Neural cell (in vitro differentiated cells): ENCODE results near the gene VWA8. TPM values are rescaled to one million over a fixed set of nuclear protein-coding genes. Genes with fewer than 3 reads are reported as not detected.

Source experiments
- H2AFZ ChIP-seq: fragments of 200-600, 300-800 bp; sonication (generic), shearing (Covaris generic); 2 replicates; pipeline ENCODE4 v1.6.0; 2014; ENCODE audit warnings: low read depth, mild to moderate bottlenecking, antibody characterized with exemption, low read length, moderate library complexity
- H3F3A ChIP-seq: fragments of 200-600 bp; shearing (Covaris generic); 2 replicates; pipeline ENCODE4 v1.6.1; 2016; ENCODE audit warnings: mild to moderate bottlenecking, moderate library complexity, mixed read lengths, antibody characterized with exemption, low read length; ENCODE audit not compliant: insufficient read depth, poor library complexity, severe bottlenecking
- H3K27ac ChIP-seq: fragments of 200-600, 300-800 bp; sonication (generic), shearing (Covaris generic); 2 replicates; pipeline ENCODE4 v1.5.1; 2014; ENCODE audit warnings: mild to moderate bottlenecking, low read length, moderate library complexity
- H3K27me3 ChIP-seq: fragments of 300-800, 200-600 bp; sonication (generic), shearing (Covaris generic); 2 replicates; pipeline ENCODE4 v1.6.0; 2014; ENCODE audit warnings: mild to moderate bottlenecking, low read depth, low read length, moderate library complexity; ENCODE audit not compliant: insufficient read depth
- H3K36me3 ChIP-seq: fragments of 300-800, 200-600 bp; sonication (generic), shearing (Covaris generic); 2 replicates; pipeline ENCODE4 v1.5.1; 2014; ENCODE audit warnings: mild to moderate bottlenecking, antibody characterized with exemption, low read length, moderate library complexity; ENCODE audit not compliant: insufficient read depth
- H3K4me2 ChIP-seq: fragments of 300-800, 200-600 bp; sonication (generic), shearing (Covaris generic); 2 replicates; pipeline ENCODE4 v1.6.0; 2014; ENCODE audit warnings: mild to moderate bottlenecking, low read length
- H3K4me3 ChIP-seq: fragments of 300-800, 200-600 bp; sonication (generic), shearing (Covaris generic); 2 replicates; pipeline ENCODE4 v1.5.1; 2014; ENCODE audit warnings: mild to moderate bottlenecking, low read length, moderate library complexity
- H3K79me2 ChIP-seq: fragments of 200-600 bp; shearing (Covaris generic); replicated peaks from 2 replicates; pipeline ENCODE4 v1.6.0; 2014; ENCODE audit warnings: mild to moderate bottlenecking, low read length, moderate library complexity; ENCODE audit not compliant: insufficient read depth
- H3K9ac ChIP-seq: fragments of 300-800, 200-600 bp; sonication (generic), shearing (Covaris generic); 2 replicates; pipeline ENCODE4 v1.6.1; 2016; ENCODE audit warnings: mild to moderate bottlenecking, low read length, mixed read lengths
- H3K9me2 ChIP-seq: fragments of 200-600 bp; shearing (Covaris generic); 2 replicates; pipeline ENCODE4 v1.6.1; 2016; ENCODE audit warnings: mild to moderate bottlenecking, low read length, mixed read lengths; ENCODE audit not compliant: insufficient read depth
- H3K9me3 ChIP-seq: fragments of 200-600, 300-800 bp; sonication (generic), shearing (Covaris generic); 2 replicates; pipeline ENCODE4 v1.6.1; 2016; ENCODE audit warnings: mild to moderate bottlenecking, mixed run types, low read length, moderate library complexity, mixed read lengths
- H4K20me1 ChIP-seq: fragments of 200-600 bp; shearing (Covaris generic); 2 replicates; pipeline ENCODE4 v1.6.1; 2016; ENCODE audit warnings: mild to moderate bottlenecking, mixed run types; ENCODE audit not compliant: insufficient read depth
- EP300 ChIP-seq: fragments of 450-650 bp; conservative IDR thresholded peaks from 2 replicates; pipeline ENCODE4 v1.6.1; 2014; ENCODE audit warnings: antibody characterized with exemption, mild to moderate bottlenecking, moderate library complexity; ENCODE audit not compliant: poor library complexity, severe bottlenecking
- EZH2 ChIP-seq: fragments of 200-600, 300-800 bp; shearing (Covaris generic), sonication (generic); IDR thresholded peaks from 2 replicates; pipeline ENCODE4 v1.6.1; 2014; ENCODE audit warnings: antibody characterized with exemption, low read length, borderline replicate concordance, mild to moderate bottlenecking; ENCODE audit not compliant: insufficient read depth, poor library complexity, severe bottlenecking
- MXI1 ChIP-seq: fragments of 450-650 bp; conservative IDR thresholded peaks from 2 replicates; pipeline ENCODE4 v1.6.1; 2014; ENCODE audit warnings: antibody characterized with exemption, mild to moderate bottlenecking; ENCODE audit not compliant: poor library complexity, severe bottlenecking
- POLR2AphosphoS5 ChIP-seq: IDR thresholded peaks from 2 replicates; pipeline ENCODE4 v1.6.1; 2012
- RAD21 ChIP-seq: fragments of 450-650 bp; conservative IDR thresholded peaks from 2 replicates; pipeline ENCODE4 v1.6.1; 2014; ENCODE audit warnings: antibody characterized with exemption, mild to moderate bottlenecking, moderate library complexity
- SMC3 ChIP-seq: fragments of 450-650 bp; conservative IDR thresholded peaks from 2 replicates; pipeline ENCODE4 v1.6.1; 2014; ENCODE audit warnings: antibody characterized with exemption, mild to moderate bottlenecking, moderate library complexity; ENCODE audit not compliant: poor library complexity
- TAF1 ChIP-seq: IDR thresholded peaks from 2 replicates; pipeline ENCODE4 v1.6.1; 2012; ENCODE audit warnings: low read depth
- polyA plus RNA-seq: library from polyadenylated mRNA; depleted of rRNA; stranded (reverse); fragments of >200 nt; gene quantifications from 2 replicates; pipeline ENCODE4 v1.2.3, GENCODE V29; 2014
- TF ChIP-seq, protein P1 (sequence below): fragments of 450-650 bp; IDR thresholded peaks from 2 replicates; pipeline ENCODE4 v1.5.1; 2014; ENCODE audit warnings: antibody characterized with exemption, mild to moderate bottlenecking, moderate library complexity; ENCODE audit not compliant: poor library complexity, severe bottlenecking
- TF ChIP-seq, protein P2 (sequence below): IDR thresholded peaks from 2 replicates; pipeline ENCODE4 v1.6.1; 2012; ENCODE audit warnings: borderline replicate concordance

VWA8 gene
- polyA plus RNA-seq, 1 donor from 2014 or later = 3.6 TPM

DNA sequence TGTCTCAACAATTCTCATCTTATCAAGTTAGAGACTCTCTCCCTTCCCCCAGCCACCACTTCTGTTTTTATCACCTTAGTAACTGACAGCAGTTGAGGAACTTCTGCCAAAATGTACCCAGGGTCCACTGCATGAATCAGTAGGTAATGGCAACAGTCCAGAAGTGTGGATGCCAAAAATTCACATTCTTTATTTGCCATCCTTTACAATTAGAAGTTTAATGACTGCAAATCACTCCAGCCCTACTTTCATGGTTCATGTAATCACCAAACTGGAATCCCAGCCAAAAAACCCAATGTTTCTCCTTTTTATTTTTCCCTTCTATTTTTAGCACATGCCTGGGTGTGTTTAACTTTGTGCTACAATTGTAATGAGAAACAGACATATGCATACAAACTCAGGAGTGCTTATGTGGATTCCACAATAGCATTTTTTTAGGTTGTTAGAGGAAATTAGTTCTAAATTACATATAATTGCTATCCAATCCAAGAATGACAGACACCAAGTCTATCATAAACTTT lies 260.1 kb downstream of the VWA8 start:
- Histone ChIP-seq H3K9me2 (no peaks in the 10 kb centered on the region), H3K9me3 (no peaks in the 10 kb centered on the region), H3K27ac (no peak overlapping the region), H3F3A (no peaks in the 10 kb centered on the region), H3K4me3 (no peak overlapping the region), H4K20me1 (no peaks in the 10 kb centered on the region), H3K9ac (no peak overlapping the region), H3K27me3 (no peaks in the 10 kb centered on the region), H2AFZ (no peak overlapping the region), H3K4me2 (no peak overlapping the region), H3K79me2 (no peaks in the 10 kb centered on the region), H3K36me3 (no peaks in the 10 kb centered on the region)
- TF ChIP-seq, protein P1, sequence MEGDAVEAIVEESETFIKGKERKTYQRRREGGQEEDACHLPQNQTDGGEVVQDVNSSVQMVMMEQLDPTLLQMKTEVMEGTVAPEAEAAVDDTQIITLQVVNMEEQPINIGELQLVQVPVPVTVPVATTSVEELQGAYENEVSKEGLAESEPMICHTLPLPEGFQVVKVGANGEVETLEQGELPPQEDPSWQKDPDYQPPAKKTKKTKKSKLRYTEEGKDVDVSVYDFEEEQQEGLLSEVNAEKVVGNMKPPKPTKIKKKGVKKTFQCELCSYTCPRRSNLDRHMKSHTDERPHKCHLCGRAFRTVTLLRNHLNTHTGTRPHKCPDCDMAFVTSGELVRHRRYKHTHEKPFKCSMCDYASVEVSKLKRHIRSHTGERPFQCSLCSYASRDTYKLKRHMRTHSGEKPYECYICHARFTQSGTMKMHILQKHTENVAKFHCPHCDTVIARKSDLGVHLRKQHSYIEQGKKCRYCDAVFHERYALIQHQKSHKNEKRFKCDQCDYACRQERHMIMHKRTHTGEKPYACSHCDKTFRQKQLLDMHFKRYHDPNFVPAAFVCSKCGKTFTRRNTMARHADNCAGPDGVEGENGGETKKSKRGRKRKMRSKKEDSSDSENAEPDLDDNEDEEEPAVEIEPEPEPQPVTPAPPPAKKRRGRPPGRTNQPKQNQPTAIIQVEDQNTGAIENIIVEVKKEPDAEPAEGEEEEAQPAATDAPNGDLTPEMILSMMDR = no peak
- TF ChIP-seq TAF1 (no peak), POLR2AphosphoS5 (no peak), RAD21 (no peak), EZH2 (no peak), MXI1 (no peak), EP300 (no peak), SMC3 (no peak)
- TF ChIP-seq, protein P2, sequence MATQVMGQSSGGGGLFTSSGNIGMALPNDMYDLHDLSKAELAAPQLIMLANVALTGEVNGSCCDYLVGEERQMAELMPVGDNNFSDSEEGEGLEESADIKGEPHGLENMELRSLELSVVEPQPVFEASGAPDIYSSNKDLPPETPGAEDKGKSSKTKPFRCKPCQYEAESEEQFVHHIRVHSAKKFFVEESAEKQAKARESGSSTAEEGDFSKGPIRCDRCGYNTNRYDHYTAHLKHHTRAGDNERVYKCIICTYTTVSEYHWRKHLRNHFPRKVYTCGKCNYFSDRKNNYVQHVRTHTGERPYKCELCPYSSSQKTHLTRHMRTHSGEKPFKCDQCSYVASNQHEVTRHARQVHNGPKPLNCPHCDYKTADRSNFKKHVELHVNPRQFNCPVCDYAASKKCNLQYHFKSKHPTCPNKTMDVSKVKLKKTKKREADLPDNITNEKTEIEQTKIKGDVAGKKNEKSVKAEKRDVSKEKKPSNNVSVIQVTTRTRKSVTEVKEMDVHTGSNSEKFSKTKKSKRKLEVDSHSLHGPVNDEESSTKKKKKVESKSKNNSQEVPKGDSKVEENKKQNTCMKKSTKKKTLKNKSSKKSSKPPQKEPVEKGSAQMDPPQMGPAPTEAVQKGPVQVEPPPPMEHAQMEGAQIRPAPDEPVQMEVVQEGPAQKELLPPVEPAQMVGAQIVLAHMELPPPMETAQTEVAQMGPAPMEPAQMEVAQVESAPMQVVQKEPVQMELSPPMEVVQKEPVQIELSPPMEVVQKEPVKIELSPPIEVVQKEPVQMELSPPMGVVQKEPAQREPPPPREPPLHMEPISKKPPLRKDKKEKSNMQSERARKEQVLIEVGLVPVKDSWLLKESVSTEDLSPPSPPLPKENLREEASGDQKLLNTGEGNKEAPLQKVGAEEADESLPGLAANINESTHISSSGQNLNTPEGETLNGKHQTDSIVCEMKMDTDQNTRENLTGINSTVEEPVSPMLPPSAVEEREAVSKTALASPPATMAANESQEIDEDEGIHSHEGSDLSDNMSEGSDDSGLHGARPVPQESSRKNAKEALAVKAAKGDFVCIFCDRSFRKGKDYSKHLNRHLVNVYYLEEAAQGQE = no peak

DNA sequence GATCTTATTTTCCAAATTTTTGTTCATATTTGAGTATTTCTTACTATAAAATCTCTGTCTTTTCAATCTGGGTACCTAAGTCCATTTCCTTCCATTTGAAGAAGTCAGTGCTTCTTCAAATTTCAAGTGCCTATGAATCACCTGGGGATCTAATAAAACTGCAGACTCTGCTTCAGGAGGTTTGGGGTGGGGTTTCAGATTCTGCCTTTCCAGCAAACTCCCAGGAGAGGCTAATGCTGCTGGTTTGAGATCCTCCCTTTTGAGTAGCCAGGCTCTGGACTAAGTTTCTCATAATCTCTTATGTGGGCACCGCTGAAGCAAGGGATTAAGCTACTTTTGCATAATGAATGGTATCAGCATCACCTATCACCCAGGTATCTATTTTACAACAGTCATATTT lies 261.1 kb downstream of the VWA8 start:
- Histone ChIP-seq H3K9ac (no peak overlapping the region), H2AFZ (no peak overlapping the region), H3K4me3 (no peak overlapping the region), H4K20me1 (no peaks in the 10 kb centered on the region), H3K27me3 (no peaks in the 10 kb centered on the region), H3K9me2 (no peaks in the 10 kb centered on the region), H3F3A (no peaks in the 10 kb centered on the region), H3K4me2 (no peak overlapping the region), H3K9me3 (no peaks in the 10 kb centered on the region), H3K79me2 (no peaks in the 10 kb centered on the region), H3K27ac (no peak overlapping the region), H3K36me3 (no peaks in the 10 kb centered on the region)
- TF ChIP-seq TAF1 (no peak), MXI1 (no peak), EP300 (no peak), POLR2AphosphoS5 (no peak), EZH2 (no peak), SMC3 (no peak), RAD21 (no peak)
- TF ChIP-seq, protein P1 = no peak
- TF ChIP-seq, protein P2 = no peak
